SU-DHL-6 (cell line): Measurements from ENCODE around the gene COL24A1.

Experiments used
- H2AFZ ChIP-seq: fragments of 200-600 bp; sonication (generic); 2 replicates; pipeline ENCODE4 v1.6.1; 2014; ENCODE audit warnings: low read depth, mild to moderate bottlenecking, moderate library complexity, mixed read lengths, antibody characterized with exemption, low read length; ENCODE audit not compliant: severe bottlenecking
- H3F3A ChIP-seq: fragments of 200-600 bp; shearing (Covaris generic); 2 replicates; pipeline ENCODE4 v1.6.0; 2016; ENCODE audit warnings: antibody characterized with exemption, mild to moderate bottlenecking; ENCODE audit not compliant: insufficient read depth
- H3K27ac ChIP-seq: fragments of 200-600 bp; sonication (generic); 2 replicates; pipeline ENCODE4 v1.5.1; 2016; ENCODE audit warnings: low read depth, mild to moderate bottlenecking, low read length, moderate library complexity, mixed read lengths
- H3K27me3 ChIP-seq: fragments of 200-600 bp; sonication (generic), shearing (Covaris generic); 2 replicates; pipeline ENCODE4 v1.6.0; 2014; ENCODE audit warnings: mild to moderate bottlenecking, low read length
- H3K36me3 ChIP-seq: fragments of 200-600 bp; sonication (generic); 2 replicates; pipeline ENCODE4 v1.6.1; 2014; ENCODE audit warnings: mild to moderate bottlenecking, low read length, mixed read lengths
- H3K4me2 ChIP-seq: fragments of 300-600, 200-600 bp; shearing (Covaris generic), sonication (generic); 2 replicates; pipeline ENCODE4 v1.6.0; 2014; ENCODE audit warnings: low read length, low read depth, mild to moderate bottlenecking; ENCODE audit not compliant: poor library complexity, severe bottlenecking
- H3K4me3 ChIP-seq: fragments of 200-600 bp; sonication (generic); 2 replicates; pipeline ENCODE4 v1.5.1; 2014; ENCODE audit warnings: antibody characterized with exemption, low read length, mild to moderate bottlenecking, mixed read lengths; ENCODE audit not compliant: insufficient read depth, poor library complexity, severe bottlenecking
- H3K79me2 ChIP-seq: fragments of 200-600 bp; sonication (generic); 2 replicates; pipeline ENCODE4 v1.6.1; 2014; ENCODE audit warnings: mild to moderate bottlenecking, low read length, moderate library complexity; ENCODE audit not compliant: insufficient read depth
- H3K9ac ChIP-seq: fragments of 200-600 bp; sonication (generic); 2 replicates; pipeline ENCODE4 v1.7.0; 2014; ENCODE audit warnings: mild to moderate bottlenecking, low read length
- H3K9me2 ChIP-seq: fragments of 200-600 bp; sonication (generic); replicated peaks from 2 replicates; pipeline ENCODE4 v1.6.1; 2014; ENCODE audit warnings: low read length; ENCODE audit not compliant: insufficient read depth
- H3K9me3 ChIP-seq: fragments of 200-600 bp; sonication (generic); 2 replicates; pipeline ENCODE4 v1.6.1; 2014; ENCODE audit warnings: low read length, mixed read lengths; ENCODE audit not compliant: insufficient read depth
- H4K20me1 ChIP-seq: fragments of 200-600 bp; sonication (generic); 2 replicates; pipeline ENCODE4 v1.6.1; 2014; ENCODE audit warnings: low read depth, mild to moderate bottlenecking, antibody characterized with exemption, low read length, moderate library complexity, mixed read lengths
- CTCF ChIP-seq: fragments of 200-600 bp; sonication (generic); IDR thresholded peaks from one replicate; pipeline ENCODE4 v1.5.1; 2017; ENCODE audit warnings: antibody characterized with exemption, mild to moderate bottlenecking, low read length, moderate library complexity; ENCODE audit not compliant: insufficient read depth, poor library complexity, severe bottlenecking
- EZH2phosphoT487 ChIP-seq: fragments of 200-600 bp; sonication (generic), shearing (Covaris generic); conservative IDR thresholded peaks from 2 replicates; pipeline ENCODE4 v1.6.1; 2018; ENCODE audit warnings: mild to moderate bottlenecking, antibody characterized with exemption, low read length, moderate library complexity, mixed read lengths

Gene COL24A1

GRCh38 chr1:85815906-85816305, 340.7 kb downstream of the COL24A1 start:
- H3K36me3 ChIP-seq = no peaks in the 10 kb centered on the region
- H3K9me2 ChIP-seq = no peaks in the 10 kb centered on the region
- H4K20me1 ChIP-seq = no peaks in the 10 kb centered on the region
- no peak overlapping the region for H3K4me2 ChIP-seq
- H2AFZ ChIP-seq = no peak overlapping the region
- no peaks in the 10 kb centered on the region for H3F3A ChIP-seq
- H3K9me3 ChIP-seq = no peaks in the 10 kb centered on the region
- H3K9ac ChIP-seq = no peak overlapping the region
- no peak overlapping the region for H3K4me3 ChIP-seq
- TF ChIP-seq CTCF (no peak), EZH2phosphoT487 (no peak)
- no peaks in the 10 kb centered on the region for H3K79me2 ChIP-seq
- no peak overlapping the region for H3K27ac ChIP-seq
- no peaks in the 10 kb centered on the region for H3K27me3 ChIP-seq

- H3F3A ChIP-seq = no peaks in the 10 kb centered on the region
- no peaks in the 10 kb centered on the region for H4K20me1 ChIP-seq
- no peak overlapping the region for H3K4me2 ChIP-seq
- H3K9me2 ChIP-seq = no peaks in the 10 kb centered on the region
- H3K79me2 ChIP-seq = no peaks in the 10 kb centered on the region
- no peak overlapping the region for H3K4me3 ChIP-seq
- TF ChIP-seq EZH2phosphoT487 = no peak
- no peak for TF ChIP-seq CTCF
- no peaks in the 10 kb centered on the region for H3K36me3 ChIP-seq
- no peak overlapping the region for H2AFZ ChIP-seq
- no peak overlapping the region for H3K27ac ChIP-seq
- no peak overlapping the region for H3K9ac ChIP-seq
- no peaks in the 10 kb centered on the region for H3K27me3 ChIP-seq
- H3K9me3 ChIP-seq = peaks cover 7% of the 10 kb centered on the region; the same call in 1 of the 2 replicates
These were observed 350.2 kb downstream of the COL24A1 start for GRCh38 chr1:85806236-85806965.

- Histone ChIP-seq H3K4me3 (no peak overlapping the region), H3K27ac (no peak overlapping the region), H3K9me3 (no peaks in the 10 kb centered on the region), H2AFZ (no peak overlapping the region), H3K79me2 (no peaks in the 10 kb centered on the region), H3K9me2 (no peaks in the 10 kb centered on the region), H4K20me1 (no peaks in the 10 kb centered on the region), H3F3A (no peaks in the 10 kb centered on the region), H3K9ac (no peak overlapping the region), H3K27me3 (no peaks in the 10 kb centered on the region), H3K36me3 (no peaks in the 10 kb centered on the region), H3K4me2 (no peak overlapping the region)
- no peak for TF ChIP-seq CTCF
- no peak for TF ChIP-seq EZH2phosphoT487
These were observed 355.1 kb downstream of the COL24A1 start for GRCh38 chr1:85801520-85801919.
